Measurements from ENCODE around the gene CCDC69. TPM values are rescaled to one million over a fixed set of nuclear protein-coding genes. Genes with fewer than 3 reads are reported as not detected.
A peak's percentile ranks its signal among the peaks of the same experiment; 100 is the strongest.

The CCDC69 gene
- total RNA-seq, 2 experiments from 2014 or later, result 119 to 123 TPM

GRCh38 chr5:151214614-151215545, 9.0 kb downstream of the CCDC69 start:
- peak overlapping the region; percentile 67 for H3K4me3 ChIP-seq (ENCODE audit: low read depth, low read length, poor library complexity, severe bottlenecking)
- peaks cover 58% of the 10 kb centered on the region for H3K79me2 ChIP-seq (ENCODE audit: insufficient read depth, low read depth, low read length)
- H3K36me3 ChIP-seq (ENCODE audit: insufficient read depth, low read length), result peaks cover 52% of the 10 kb centered on the region; the same call in 1 of the 2 replicates
- ChIA-PET CTCF (ENCODE audit: unreplicated experiment) (interaction anchor here (0.6 to 1.4 kb wide), 7 partner anchors 9 to 88 kb away, joined by 3 to 4 read pairs (median 3); no protein-coding TSS in a partner anchor), POLR2A (interaction anchor here (0.8 to 15.6 kb wide), 13 partner anchors 7 to 129 kb away, joined by 3 to 272 read pairs (median 4); partner anchors contain the start of genes CCDC69 and GM2A)
- no TSS peak for BruUV-seq (replicated peaks)
- no peaks in the 10 kb centered on the region for H4K20me1 ChIP-seq (ENCODE audit: insufficient read depth, low read length)
- peak overlapping the region; percentile 98 for H3K27ac ChIP-seq (ENCODE audit: low read depth, low read length, poor library complexity, severe bottlenecking)
- TF ChIP-seq CTCF (conservative IDR thresholded peaks at IDR 0.05; ENCODE audit: low read length) (no peak), EZH2phosphoT487 (IDR thresholded peaks at IDR 0.05; ENCODE audit: borderline replicate concordance, low read depth, low read length) (no peak)
- H3K9me2 ChIP-seq (ENCODE audit: insufficient read depth, low read length), result no peaks in the 10 kb centered on the region
- DNase-seq (ENCODE audit: low spot score), result peak; percentile 100
- H3K4me2 ChIP-seq (ENCODE audit: low read length), result peak overlapping the region; percentile 95
- H3K9me3 ChIP-seq (ENCODE audit: low read length), result no peaks in the 10 kb centered on the region
- no peak overlapping the region for H2AFZ ChIP-seq (ENCODE audit: low read length)
- intact Hi-C loops (cut with micrococcal nuclease; ENCODE audit: unreplicated experiment), result loop anchor here (1.0 to 5.0 kb wide), 9 partner anchors 9 to 557 kb away; partner anchors contain the start of genes CCDC69, G3BP1 and GM2A
- peaks cover 97% of the 10 kb centered on the region for H3K4me1 ChIP-seq (ENCODE audit: insufficient read depth, low read length, poor library complexity, severe bottlenecking)

DNA sequence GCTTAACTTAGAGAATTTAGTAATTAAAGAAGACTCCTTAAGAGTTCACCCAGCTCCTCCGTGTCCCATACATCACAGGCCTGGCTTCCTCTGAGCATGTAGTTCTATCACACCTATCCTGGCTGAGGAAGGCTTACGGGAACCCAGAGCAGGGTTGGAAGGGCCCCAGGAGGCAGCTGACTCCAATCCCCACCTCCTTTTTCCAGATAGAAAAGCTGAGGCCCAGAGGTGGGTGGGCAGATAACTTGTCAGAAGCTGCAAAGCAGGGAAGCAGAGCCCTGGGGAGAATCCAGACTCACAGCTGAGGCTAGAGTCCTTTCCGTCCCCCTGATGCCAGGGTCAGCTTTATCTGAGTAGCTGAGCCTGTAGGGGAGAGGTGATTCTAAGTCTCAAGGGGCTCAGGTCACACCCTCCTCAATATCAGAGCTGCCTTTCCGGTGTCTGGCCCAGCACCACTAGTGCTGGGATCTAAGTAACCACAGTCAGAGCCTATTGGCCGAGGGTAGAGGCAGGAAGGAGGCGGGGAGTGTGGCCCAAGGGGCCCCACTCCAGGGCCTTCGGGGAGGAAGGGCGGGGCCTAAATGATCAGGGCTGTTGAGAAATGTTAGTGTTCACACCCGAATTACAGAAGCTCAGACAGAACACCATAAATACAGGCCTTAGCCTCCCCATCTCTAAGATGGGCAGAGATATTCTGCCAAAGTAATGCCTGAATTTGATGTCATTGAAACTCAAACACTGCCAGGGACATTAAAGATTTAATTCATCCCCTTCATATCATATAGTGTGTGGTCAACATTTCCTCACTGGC, 9.9 kb downstream of the CCDC69 start:
- no peak overlapping the region for H2AFZ ChIP-seq (ENCODE audit: low read length)
- POLR2A ChIA-PET, result interaction anchor here (0.6 to 15.6 kb wide), 15 partner anchors 8 to 133 kb away, joined by 3 to 272 read pairs (median 4); partner anchors contain the start of genes CCDC69 and GM2A
- no peaks in the 10 kb centered on the region for H3K9me3 ChIP-seq (ENCODE audit: low read length)
- BruUV-seq (replicated peaks), result TSS peak; percentile 48
- no peak for TF ChIP-seq EZH2phosphoT487 (IDR thresholded peaks at IDR 0.05; ENCODE audit: borderline replicate concordance, low read depth, low read length)
- no peak for TF ChIP-seq CTCF (conservative IDR thresholded peaks at IDR 0.05; ENCODE audit: low read length)
- no peaks in the 10 kb centered on the region for H3K9me2 ChIP-seq (ENCODE audit: insufficient read depth, low read length)
- peak overlapping the region; percentile 95 for H3K4me2 ChIP-seq (ENCODE audit: low read length)
- H3K4me3 ChIP-seq (ENCODE audit: low read depth, low read length, poor library complexity, severe bottlenecking), result peak overlapping the region; percentile 67
- peaks cover 49% of the 10 kb centered on the region for H3K36me3 ChIP-seq (ENCODE audit: insufficient read depth, low read length)
- peaks cover 97% of the 10 kb centered on the region for H3K4me1 ChIP-seq (ENCODE audit: insufficient read depth, low read length, poor library complexity, severe bottlenecking)
- H3K27ac ChIP-seq (ENCODE audit: low read depth, low read length, poor library complexity, severe bottlenecking), result peak overlapping the region; percentile 98
- intact Hi-C loops (cut with micrococcal nuclease; ENCODE audit: unreplicated experiment), result loop anchor here (1.0 to 5.0 kb wide), 9 partner anchors 10 to 558 kb away; partner anchors contain the start of genes CCDC69, G3BP1 and GM2A
- H3K79me2 ChIP-seq (ENCODE audit: insufficient read depth, low read depth, low read length), result peaks cover 58% of the 10 kb centered on the region
- H4K20me1 ChIP-seq (ENCODE audit: insufficient read depth, low read length), result no peaks in the 10 kb centered on the region
- CTCF ChIA-PET (ENCODE audit: unreplicated experiment), result interaction anchor here (0.6 to 1.4 kb wide), 12 partner anchors 9 to 514 kb away, joined by 3 to 8 read pairs (median 3); partner anchors contain the start of genes CCDC69 and GM2A
- DNase-seq (ENCODE audit: low spot score), result peak; percentile 97

Measured in OCI-LY7 (cell line).